Left ventricle myocardium inferior (tissue), 1 donor: ENCODE results near the gene TOX3. TPM values are rescaled to one million over a fixed set of nuclear protein-coding genes. Genes with fewer than 3 reads are reported as not detected.

Source experiments
- DNase-seq: peaks from one replicate; pipeline ENCODE4 v3.0.0-alpha.2; 2020
- H3K27ac ChIP-seq: fragments of 200-600 bp; replicated peaks from 2 replicates; pipeline ENCODE4 v1.8.0; 2021
- H3K27me3 ChIP-seq: fragments of 200-600 bp; 2 replicates; pipeline ENCODE4 v1.8.0; 2021; ENCODE audit warnings: low read depth
- H3K36me3 ChIP-seq: fragments of 200-600 bp; 2 replicates; pipeline ENCODE4 v1.8.0; 2021
- H3K4me1 ChIP-seq: fragments of 200-600 bp; 2 replicates; pipeline ENCODE4 v1.8.0; 2021
- H3K4me3 ChIP-seq: fragments of 200-600 bp; 2 replicates; pipeline ENCODE4 v1.8.0; 2021; ENCODE audit warnings: mild to moderate bottlenecking, moderate library complexity
- H3K9me3 ChIP-seq: fragments of 200-600 bp; replicated peaks from 2 replicates; pipeline ENCODE4 v1.8.0; 2021
- intact Hi-C: fragments of 100-400 bp; cut with micrococcal nuclease; formaldehyde crosslinking; loops from one replicate; pipeline ENCODE4 v1.11.0; 2022
- total RNA-seq: library from RNA; stranded (reverse); fragmentation: NEBNext Ultra II Directional; extraction: Animal tissue kit (Norgen Biotek cat#: 25700); gene quantifications from one replicate; pipeline ENCODE4 v1.2.1, GENCODE V29; 2021
- TF ChIP-seq, protein P1 (sequence below): fragments of 200-600 bp; IDR thresholded peaks from 2 replicates; pipeline ENCODE4 v1.8.0; 2021; ENCODE audit warnings: antibody characterized with exemption, mild to moderate bottlenecking, borderline replicate concordance
- donor health status: DM: no; HTN: yes; CAD: no; lungs with severe emphysema.

TOX3 gene
- total RNA-seq, 1 donor from 2014 or later, result not detected

DNA sequence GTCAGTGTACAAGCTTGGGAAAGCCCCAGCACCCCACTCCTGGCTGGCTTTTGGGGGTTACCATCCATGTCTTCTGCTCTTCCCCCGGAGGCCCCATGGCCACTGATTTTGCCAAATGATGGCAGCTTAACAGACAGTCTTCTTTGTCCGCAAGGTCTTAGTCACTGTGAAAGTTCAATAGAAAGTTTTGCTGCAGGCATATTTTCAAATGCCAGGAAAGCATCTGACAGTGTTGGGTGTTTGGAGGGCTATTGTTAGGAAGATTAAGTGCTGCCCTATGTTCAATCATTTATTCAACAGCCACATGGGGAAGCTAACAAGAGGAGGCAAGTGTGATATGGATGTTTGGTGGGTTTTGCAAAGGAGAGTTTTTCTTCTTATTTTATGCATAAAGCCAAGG, 122.4 kb downstream of the TOX3 start:
- Histone ChIP-seq H3K4me3 (no peak overlapping the region), H3K27me3 (no peaks in the 10 kb centered on the region), H3K4me1 (no peaks in the 10 kb centered on the region), H3K9me3 (no peaks in the 10 kb centered on the region), H3K27ac (no peak overlapping the region), H3K36me3 (no peaks in the 10 kb centered on the region)
- intact Hi-C loops, result no loop called here
- TF ChIP-seq, protein P1, sequence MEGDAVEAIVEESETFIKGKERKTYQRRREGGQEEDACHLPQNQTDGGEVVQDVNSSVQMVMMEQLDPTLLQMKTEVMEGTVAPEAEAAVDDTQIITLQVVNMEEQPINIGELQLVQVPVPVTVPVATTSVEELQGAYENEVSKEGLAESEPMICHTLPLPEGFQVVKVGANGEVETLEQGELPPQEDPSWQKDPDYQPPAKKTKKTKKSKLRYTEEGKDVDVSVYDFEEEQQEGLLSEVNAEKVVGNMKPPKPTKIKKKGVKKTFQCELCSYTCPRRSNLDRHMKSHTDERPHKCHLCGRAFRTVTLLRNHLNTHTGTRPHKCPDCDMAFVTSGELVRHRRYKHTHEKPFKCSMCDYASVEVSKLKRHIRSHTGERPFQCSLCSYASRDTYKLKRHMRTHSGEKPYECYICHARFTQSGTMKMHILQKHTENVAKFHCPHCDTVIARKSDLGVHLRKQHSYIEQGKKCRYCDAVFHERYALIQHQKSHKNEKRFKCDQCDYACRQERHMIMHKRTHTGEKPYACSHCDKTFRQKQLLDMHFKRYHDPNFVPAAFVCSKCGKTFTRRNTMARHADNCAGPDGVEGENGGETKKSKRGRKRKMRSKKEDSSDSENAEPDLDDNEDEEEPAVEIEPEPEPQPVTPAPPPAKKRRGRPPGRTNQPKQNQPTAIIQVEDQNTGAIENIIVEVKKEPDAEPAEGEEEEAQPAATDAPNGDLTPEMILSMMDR, result no peak
- DNase-seq, result no peak

DNA sequence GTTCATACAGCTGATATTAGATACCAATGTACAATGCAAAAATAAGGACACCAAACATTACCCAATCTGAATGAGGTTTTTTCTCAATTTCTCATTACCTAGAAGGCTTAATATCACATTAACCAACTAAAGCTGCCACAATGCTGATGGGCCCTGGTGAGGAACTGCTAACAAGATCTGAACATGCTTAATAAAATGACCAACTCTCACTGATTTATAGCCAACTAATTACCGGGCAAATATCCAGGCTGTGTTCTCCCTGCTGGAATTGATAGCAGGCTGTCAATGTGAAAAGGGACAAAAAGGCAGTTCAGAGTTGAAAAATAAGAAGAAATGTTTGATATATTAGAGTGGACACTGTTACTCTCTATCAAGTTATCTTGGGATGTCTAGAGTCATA, 124.6 kb downstream of the TOX3 start:
- TF ChIP-seq, protein P1, result no peak
- intact Hi-C loops, result no loop called here
- Histone ChIP-seq H3K27ac (no peak overlapping the region), H3K4me1 (no peaks in the 10 kb centered on the region), H3K27me3 (no peaks in the 10 kb centered on the region), H3K36me3 (no peaks in the 10 kb centered on the region), H3K9me3 (no peaks in the 10 kb centered on the region), H3K4me3 (no peak overlapping the region)
- DNase-seq, result no peak

DNA sequence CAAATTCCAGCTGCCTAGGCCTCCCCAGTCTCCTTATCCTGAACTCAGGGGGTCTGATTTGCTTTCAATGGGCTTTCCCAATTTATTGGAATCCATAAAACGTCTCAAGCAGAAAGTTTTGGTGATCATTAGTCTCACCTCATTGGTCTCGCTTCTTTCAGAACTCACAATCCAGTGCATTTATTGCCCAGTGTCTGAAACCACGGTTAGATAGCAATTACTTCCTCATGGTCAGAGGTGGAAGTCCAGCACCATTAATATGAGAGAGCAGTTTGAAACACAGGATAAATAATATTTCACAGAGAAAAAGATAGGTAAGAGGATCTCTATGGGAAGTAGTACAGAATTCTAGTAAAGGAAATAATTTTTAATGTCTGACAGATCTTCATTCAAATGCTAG, 128.7 kb downstream of the TOX3 start:
- TF ChIP-seq, protein P1, result no peak
- Histone ChIP-seq H3K36me3 (no peaks in the 10 kb centered on the region), H3K4me1 (no peaks in the 10 kb centered on the region), H3K9me3 (peaks cover 10% of the 10 kb centered on the region), H3K4me3 (no peak overlapping the region), H3K27me3 (no peaks in the 10 kb centered on the region), H3K27ac (no peak overlapping the region)
- intact Hi-C loops, result no loop called here
- no peak for DNase-seq

DNA sequence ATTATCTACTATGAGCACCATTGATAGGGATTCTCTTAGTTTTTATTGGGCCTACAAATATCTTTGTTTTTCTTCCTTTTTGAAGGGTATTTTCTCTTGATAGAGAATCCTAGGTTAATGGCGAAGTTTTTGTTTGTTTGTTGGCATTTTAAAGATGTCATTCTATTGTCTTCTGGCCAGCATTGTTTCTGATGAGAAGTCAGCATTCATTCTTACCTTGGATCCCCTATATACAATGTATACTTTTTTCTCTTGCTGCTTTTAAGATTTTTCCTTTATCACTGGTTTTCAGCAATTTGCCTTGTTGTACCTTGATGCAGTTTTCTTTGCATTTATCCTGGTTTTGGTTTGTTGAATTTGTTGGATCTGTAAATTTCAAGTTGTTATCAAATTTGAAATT, 130.1 kb downstream of the TOX3 start:
- no peak for DNase-seq
- H3K4me3 ChIP-seq, result no peak overlapping the region
- no peaks in the 10 kb centered on the region for H3K27me3 ChIP-seq
- TF ChIP-seq, protein P1, result no peak
- H3K36me3 ChIP-seq, result no peaks in the 10 kb centered on the region
- peaks cover 10% of the 10 kb centered on the region for H3K9me3 ChIP-seq
- no peak overlapping the region for H3K27ac ChIP-seq
- intact Hi-C loops, result no loop called here
- no peaks in the 10 kb centered on the region for H3K4me1 ChIP-seq

- H3K4me1 ChIP-seq, result no peaks in the 10 kb centered on the region
- H3K36me3 ChIP-seq, result no peaks in the 10 kb centered on the region
- H3K9me3 ChIP-seq, result peaks cover 8% of the 10 kb centered on the region
- no peaks in the 10 kb centered on the region for H3K27me3 ChIP-seq
- DNase-seq, result no peak
- H3K4me3 ChIP-seq, result no peak overlapping the region
- TF ChIP-seq, protein P1, result no peak
- no peak overlapping the region for H3K27ac ChIP-seq
- intact Hi-C loops, result no loop called here
These were observed 135.9 kb downstream of the TOX3 start for GRCh38 chr16:52411011-52411410.
